Measurements from ENCODE around the gene PHETA2.

DNA sequence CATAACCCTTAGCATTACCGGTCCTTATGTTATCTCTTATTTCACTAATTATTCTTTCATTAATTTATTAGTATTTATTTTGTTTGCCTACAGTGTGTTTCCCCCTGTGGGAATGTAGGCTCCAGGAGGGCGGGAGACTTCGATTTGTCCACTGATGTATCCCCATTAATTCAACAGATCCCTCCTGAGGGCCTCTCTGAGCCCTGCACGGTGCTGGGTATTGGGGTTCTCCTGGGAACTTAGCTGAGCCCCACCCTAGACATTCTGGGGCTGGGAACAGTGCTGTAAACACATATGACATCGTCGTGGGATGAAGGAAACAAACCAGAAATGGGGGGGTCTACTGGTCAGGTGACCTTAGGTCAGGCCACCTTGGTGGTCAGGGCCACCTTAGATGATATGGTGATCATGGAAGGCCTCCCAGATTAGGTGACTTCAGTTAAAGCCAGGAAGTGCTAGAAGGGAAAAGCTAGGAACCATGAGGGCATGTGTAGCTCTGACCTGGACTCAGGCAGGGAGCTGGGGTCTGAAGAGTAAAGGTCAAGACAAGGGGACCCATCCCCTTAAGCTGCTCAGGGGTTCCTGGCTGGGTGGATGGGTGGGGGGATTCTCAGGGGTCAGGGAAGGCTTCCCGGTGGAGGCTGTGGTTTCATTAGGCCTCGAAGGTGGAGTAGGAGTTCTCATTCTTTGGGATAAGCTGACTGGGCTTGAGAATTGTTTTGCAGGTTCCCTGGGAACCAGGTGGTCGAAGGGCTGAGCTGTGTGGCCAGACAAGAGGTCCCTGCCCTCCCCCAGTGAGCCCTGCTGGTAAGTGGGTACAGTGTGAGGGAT lies 1.0 kb downstream of the PHETA2 start:
- TF ChIP-seq, protein P1, sequence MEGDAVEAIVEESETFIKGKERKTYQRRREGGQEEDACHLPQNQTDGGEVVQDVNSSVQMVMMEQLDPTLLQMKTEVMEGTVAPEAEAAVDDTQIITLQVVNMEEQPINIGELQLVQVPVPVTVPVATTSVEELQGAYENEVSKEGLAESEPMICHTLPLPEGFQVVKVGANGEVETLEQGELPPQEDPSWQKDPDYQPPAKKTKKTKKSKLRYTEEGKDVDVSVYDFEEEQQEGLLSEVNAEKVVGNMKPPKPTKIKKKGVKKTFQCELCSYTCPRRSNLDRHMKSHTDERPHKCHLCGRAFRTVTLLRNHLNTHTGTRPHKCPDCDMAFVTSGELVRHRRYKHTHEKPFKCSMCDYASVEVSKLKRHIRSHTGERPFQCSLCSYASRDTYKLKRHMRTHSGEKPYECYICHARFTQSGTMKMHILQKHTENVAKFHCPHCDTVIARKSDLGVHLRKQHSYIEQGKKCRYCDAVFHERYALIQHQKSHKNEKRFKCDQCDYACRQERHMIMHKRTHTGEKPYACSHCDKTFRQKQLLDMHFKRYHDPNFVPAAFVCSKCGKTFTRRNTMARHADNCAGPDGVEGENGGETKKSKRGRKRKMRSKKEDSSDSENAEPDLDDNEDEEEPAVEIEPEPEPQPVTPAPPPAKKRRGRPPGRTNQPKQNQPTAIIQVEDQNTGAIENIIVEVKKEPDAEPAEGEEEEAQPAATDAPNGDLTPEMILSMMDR (IDR thresholded peaks at IDR 0.05; ENCODE audit: insufficient read depth, low read length, poor library complexity, severe bottlenecking) = no peak
- TF ChIP-seq EZH2phosphoT487 (conservative IDR thresholded peaks at IDR 0.05; ENCODE audit: low read length) = no peak
